HepG2 (cell line): Measurements from ENCODE around the gene CHRNA5. TPM values are rescaled to one million over a fixed set of nuclear protein-coding genes. Genes with fewer than 3 reads are reported as not detected.

Source experiments
- CREBL2 ChIP-seq: sonication (generic); formaldehyde crosslinking; IDR thresholded peaks from 2 replicates; pipeline ENCODE4 v1.8.1; 2023; ENCODE audit warnings: missing genetic modification reagents, mild to moderate bottlenecking, borderline replicate concordance
- DMAP1 ChIP-seq: IDR thresholded peaks from 2 replicates; pipeline ENCODE4 v1.6.1; 2016
- FOXP1 ChIP-seq, 2 experiments: fragments of 450-650 bp in 1 of 2; IDR thresholded peaks; 2 replicates each; pipeline ENCODE4 v1.6.1; 2017 to 2018; ENCODE audit warnings: antibody characterized with exemption in 1 of 2
- GABPB1 ChIP-seq: IDR thresholded peaks from 2 replicates; pipeline ENCODE4 v1.6.1; 2016; ENCODE audit warnings: mild to moderate bottlenecking, missing genetic modification reagents, moderate library complexity, missing compliant biosample characterization
- JUN ChIP-seq: sonication (generic); formaldehyde crosslinking; IDR thresholded peaks from 2 replicates; pipeline ENCODE4 v1.4.0; 2020; ENCODE audit warnings: mild to moderate bottlenecking, missing genetic modification reagents
- MBNL3 ChIP-seq: fragments of 250-450 bp; sonication (Bioruptor Pico); conservative IDR thresholded peaks from 2 replicates; pipeline ENCODE4 v1.8.0; 2022; ENCODE audit warnings: mild to moderate bottlenecking, inconsistent platforms
- PCBP2 ChIP-seq: fragments of 200-400 bp; formaldehyde crosslinking; optimal IDR thresholded peaks from 2 replicates; pipeline ENCODE3; 2018; ENCODE audit warnings: low read length, low read depth; ENCODE audit not compliant: poor library complexity, severe bottlenecking
- PRPF4 ChIP-seq: fragments of 200-400 bp; formaldehyde crosslinking; IDR thresholded peaks from 2 replicates; pipeline ENCODE4 v1.6.1; 2016; ENCODE audit warnings: low read length, low read depth; ENCODE audit not compliant: poor library complexity, severe bottlenecking
- PTBP1 ChIP-seq: fragments of 200-400 bp; formaldehyde crosslinking; IDR thresholded peaks from 2 replicates; pipeline ENCODE4 v1.6.1; 2018; ENCODE audit warnings: low read length, low read depth; ENCODE audit not compliant: poor library complexity, severe bottlenecking
- RBFOX2 ChIP-seq: fragments of 200-400 bp; formaldehyde crosslinking; IDR thresholded peaks from 2 replicates; pipeline ENCODE4 v1.6.1; 2017; ENCODE audit warnings: low read depth, mild to moderate bottlenecking, low read length
- RBM39 ChIP-seq: fragments of 200-400 bp; formaldehyde crosslinking; IDR thresholded peaks from one replicate; pipeline ENCODE4 v1.6.1; 2018; ENCODE audit warnings: antibody characterized with exemption, mild to moderate bottlenecking, low read depth, low read length; ENCODE audit not compliant: poor library complexity, severe bottlenecking
- SRSF1 ChIP-seq: fragments of 200-400 bp; formaldehyde crosslinking; optimal IDR thresholded peaks from 2 replicates; pipeline ENCODE3; 2017; ENCODE audit warnings: mild to moderate bottlenecking, low read depth, low read length, moderate library complexity
- ZFP36 ChIP-seq: fragments of 150-350 bp; IDR thresholded peaks from 2 replicates; pipeline ENCODE4 v1.6.1; 2018; ENCODE audit warnings: borderline replicate concordance, low read length, low read depth; ENCODE audit not compliant: partially characterized antibody
- ZGPAT ChIP-seq: IDR thresholded peaks from 2 replicates; pipeline ENCODE4 v1.6.1; 2016; ENCODE audit warnings: mild to moderate bottlenecking
- ZHX1 ChIP-seq: sonication (generic); formaldehyde crosslinking; IDR thresholded peaks from 2 replicates; pipeline ENCODE4 v1.8.1; 2022; ENCODE audit warnings: low read depth, mild to moderate bottlenecking, missing genetic modification reagents
- ZNF253 ChIP-seq: sonication (generic); formaldehyde crosslinking; IDR thresholded peaks from 2 replicates; pipeline ENCODE4 v1.8.0; 2022; ENCODE audit warnings: mild to moderate bottlenecking, missing genetic modification reagents, borderline replicate concordance
- ZNF460 ChIP-seq: sonication (generic); formaldehyde crosslinking; IDR thresholded peaks from 2 replicates; pipeline ENCODE4 v1.5.1; 2020; ENCODE audit warnings: missing genetic modification reagents, mild to moderate bottlenecking, borderline replicate concordance
- ZNF75D ChIP-seq: sonication (generic); formaldehyde crosslinking; IDR thresholded peaks from 2 replicates; pipeline ENCODE4 v1.8.1; 2023; ENCODE audit warnings: missing genetic modification reagents, mild to moderate bottlenecking, borderline replicate concordance
- polyA plus RNA-seq, 8 experiments: library from polyadenylated mRNA; depleted of rRNA in 3 of 8; stranded (reverse) in 7 of 8; unstranded in 1 of 8; fragments of >200 nt; fragmentation: Illumina TruSeq in 4 of 8; extraction: Trizol in 4 of 8; gene quantifications; 2 replicates each; pipeline versions ENCODE4 v1.2.1 to v1.2.3, GENCODE V29; 2011 to 2016; ENCODE audit warnings: low read depth in 4 of 8, missing spikeins in 1 of 8, mixed read lengths in 1 of 8; ENCODE audit not compliant: insufficient read depth in 1 of 8
- total RNA-seq, 5 experiments: library from RNA; depleted of rRNA; stranded (reverse); fragments of >200 nt; fragmentation: Illumina TruSeq; extraction: Trizol; gene quantifications; 2 replicates each; pipeline ENCODE4 v1.2.3, GENCODE V29; 2016; ENCODE audit warnings: low read depth in 1 of 5
- TF ChIP-seq, protein P1 (sequence below): IDR thresholded peaks from 2 replicates; pipeline ENCODE4 v1.6.1; 2016
- TF ChIP-seq, protein P2 (sequence below): sonication (generic); formaldehyde crosslinking; conservative IDR thresholded peaks from 2 replicates; pipeline ENCODE4 v1.4.0; 2020; ENCODE audit warnings: missing genetic modification reagents

CHRNA5 gene
- total and polyA plus RNA-seq, 2 of the 13 experiments (the other 11 are each of a cell fraction or from before 2014, with no cell fraction given), result 3.7 to 10.5 TPM

GRCh38 chr15:78540141-78540870, 25.0 kb upstream of the CHRNA5 start, which contains the start of gene PSMA4 (continued):
- TF ChIP-seq RBFOX2 (peak; percentile 95), FOXP1 (IDR thresholded peaks at IDR 0.05) (no peak), FOXP1 (CRISPR knock-in tag; IDR thresholded peaks at IDR 0.05) (no peak), ZHX1 (no peak), RBM39 (peak; percentile 54), JUN (CRISPR knock-in tag) (no peak), ZGPAT (CRISPR knock-in tag) (peak; percentile 76), GABPB1 (CRISPR knock-in tag) (peak; percentile 85), PCBP2 (no peak), ZNF75D (CRISPR knock-in tag) (no peak), DMAP1 (CRISPR knock-in tag) (peak; percentile 86), PRPF4 (no peak), SRSF1 (peak; percentile 58), ZFP36 (no peak), PTBP1 (no peak), ZNF253 (CRISPR knock-in tag) (0 out of 2 replicates have a peak, but pooled peaks have one; percentile 18), ZNF460 (no peak; the same call in 1 of the 2 replicates), MBNL3 (no peak), CREBL2 (CRISPR knock-in tag) (no peak)
- TF ChIP-seq, protein P1, sequence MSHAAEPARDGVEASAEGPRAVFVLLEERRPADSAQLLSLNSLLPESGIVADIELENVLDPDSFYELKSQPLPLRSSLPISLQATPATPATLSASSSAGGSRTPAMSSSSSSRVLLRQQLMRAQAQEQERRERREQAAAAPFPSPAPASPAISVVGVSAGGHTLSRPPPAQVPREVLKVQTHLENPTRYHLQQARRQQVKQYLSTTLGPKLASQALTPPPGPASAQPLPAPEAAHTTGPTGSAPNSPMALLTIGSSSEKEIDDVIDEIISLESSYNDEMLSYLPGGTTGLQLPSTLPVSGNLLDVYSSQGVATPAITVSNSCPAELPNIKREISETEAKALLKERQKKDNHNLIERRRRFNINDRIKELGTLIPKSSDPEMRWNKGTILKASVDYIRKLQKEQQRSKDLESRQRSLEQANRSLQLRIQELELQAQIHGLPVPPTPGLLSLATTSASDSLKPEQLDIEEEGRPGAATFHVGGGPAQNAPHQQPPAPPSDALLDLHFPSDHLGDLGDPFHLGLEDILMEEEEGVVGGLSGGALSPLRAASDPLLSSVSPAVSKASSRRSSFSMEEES (CRISPR knock-in tag), result 0 out of 2 replicates have a peak, but pooled peaks have one; percentile 57
- TF ChIP-seq, protein P2, sequence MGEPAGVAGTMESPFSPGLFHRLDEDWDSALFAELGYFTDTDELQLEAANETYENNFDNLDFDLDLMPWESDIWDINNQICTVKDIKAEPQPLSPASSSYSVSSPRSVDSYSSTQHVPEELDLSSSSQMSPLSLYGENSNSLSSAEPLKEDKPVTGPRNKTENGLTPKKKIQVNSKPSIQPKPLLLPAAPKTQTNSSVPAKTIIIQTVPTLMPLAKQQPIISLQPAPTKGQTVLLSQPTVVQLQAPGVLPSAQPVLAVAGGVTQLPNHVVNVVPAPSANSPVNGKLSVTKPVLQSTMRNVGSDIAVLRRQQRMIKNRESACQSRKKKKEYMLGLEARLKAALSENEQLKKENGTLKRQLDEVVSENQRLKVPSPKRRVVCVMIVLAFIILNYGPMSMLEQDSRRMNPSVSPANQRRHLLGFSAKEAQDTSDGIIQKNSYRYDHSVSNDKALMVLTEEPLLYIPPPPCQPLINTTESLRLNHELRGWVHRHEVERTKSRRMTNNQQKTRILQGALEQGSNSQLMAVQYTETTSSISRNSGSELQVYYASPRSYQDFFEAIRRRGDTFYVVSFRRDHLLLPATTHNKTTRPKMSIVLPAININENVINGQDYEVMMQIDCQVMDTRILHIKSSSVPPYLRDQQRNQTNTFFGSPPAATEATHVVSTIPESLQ, result 0 out of 2 replicates have a peak, but pooled peaks have one; percentile 34
